ENCODE measurements around the gene GUCD1.

- TF ChIP-seq, protein P1, sequence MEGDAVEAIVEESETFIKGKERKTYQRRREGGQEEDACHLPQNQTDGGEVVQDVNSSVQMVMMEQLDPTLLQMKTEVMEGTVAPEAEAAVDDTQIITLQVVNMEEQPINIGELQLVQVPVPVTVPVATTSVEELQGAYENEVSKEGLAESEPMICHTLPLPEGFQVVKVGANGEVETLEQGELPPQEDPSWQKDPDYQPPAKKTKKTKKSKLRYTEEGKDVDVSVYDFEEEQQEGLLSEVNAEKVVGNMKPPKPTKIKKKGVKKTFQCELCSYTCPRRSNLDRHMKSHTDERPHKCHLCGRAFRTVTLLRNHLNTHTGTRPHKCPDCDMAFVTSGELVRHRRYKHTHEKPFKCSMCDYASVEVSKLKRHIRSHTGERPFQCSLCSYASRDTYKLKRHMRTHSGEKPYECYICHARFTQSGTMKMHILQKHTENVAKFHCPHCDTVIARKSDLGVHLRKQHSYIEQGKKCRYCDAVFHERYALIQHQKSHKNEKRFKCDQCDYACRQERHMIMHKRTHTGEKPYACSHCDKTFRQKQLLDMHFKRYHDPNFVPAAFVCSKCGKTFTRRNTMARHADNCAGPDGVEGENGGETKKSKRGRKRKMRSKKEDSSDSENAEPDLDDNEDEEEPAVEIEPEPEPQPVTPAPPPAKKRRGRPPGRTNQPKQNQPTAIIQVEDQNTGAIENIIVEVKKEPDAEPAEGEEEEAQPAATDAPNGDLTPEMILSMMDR (IDR thresholded peaks at IDR 0.05): no peak
- TF ChIP-seq POLR2A (IDR thresholded peaks at IDR 0.05): no peak
Measured at GRCh38 chr22:24584871-24585411, 30.0 kb upstream of the GUCD1 start.

Data from adrenal gland (tissue), 5 donors.